Measurements from ENCODE around the gene PPM1H.

Gene PPM1H, protein sequence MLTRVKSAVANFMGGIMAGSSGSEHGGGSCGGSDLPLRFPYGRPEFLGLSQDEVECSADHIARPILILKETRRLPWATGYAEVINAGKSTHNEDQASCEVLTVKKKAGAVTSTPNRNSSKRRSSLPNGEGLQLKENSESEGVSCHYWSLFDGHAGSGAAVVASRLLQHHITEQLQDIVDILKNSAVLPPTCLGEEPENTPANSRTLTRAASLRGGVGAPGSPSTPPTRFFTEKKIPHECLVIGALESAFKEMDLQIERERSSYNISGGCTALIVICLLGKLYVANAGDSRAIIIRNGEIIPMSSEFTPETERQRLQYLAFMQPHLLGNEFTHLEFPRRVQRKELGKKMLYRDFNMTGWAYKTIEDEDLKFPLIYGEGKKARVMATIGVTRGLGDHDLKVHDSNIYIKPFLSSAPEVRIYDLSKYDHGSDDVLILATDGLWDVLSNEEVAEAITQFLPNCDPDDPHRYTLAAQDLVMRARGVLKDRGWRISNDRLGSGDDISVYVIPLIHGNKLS

DNA sequence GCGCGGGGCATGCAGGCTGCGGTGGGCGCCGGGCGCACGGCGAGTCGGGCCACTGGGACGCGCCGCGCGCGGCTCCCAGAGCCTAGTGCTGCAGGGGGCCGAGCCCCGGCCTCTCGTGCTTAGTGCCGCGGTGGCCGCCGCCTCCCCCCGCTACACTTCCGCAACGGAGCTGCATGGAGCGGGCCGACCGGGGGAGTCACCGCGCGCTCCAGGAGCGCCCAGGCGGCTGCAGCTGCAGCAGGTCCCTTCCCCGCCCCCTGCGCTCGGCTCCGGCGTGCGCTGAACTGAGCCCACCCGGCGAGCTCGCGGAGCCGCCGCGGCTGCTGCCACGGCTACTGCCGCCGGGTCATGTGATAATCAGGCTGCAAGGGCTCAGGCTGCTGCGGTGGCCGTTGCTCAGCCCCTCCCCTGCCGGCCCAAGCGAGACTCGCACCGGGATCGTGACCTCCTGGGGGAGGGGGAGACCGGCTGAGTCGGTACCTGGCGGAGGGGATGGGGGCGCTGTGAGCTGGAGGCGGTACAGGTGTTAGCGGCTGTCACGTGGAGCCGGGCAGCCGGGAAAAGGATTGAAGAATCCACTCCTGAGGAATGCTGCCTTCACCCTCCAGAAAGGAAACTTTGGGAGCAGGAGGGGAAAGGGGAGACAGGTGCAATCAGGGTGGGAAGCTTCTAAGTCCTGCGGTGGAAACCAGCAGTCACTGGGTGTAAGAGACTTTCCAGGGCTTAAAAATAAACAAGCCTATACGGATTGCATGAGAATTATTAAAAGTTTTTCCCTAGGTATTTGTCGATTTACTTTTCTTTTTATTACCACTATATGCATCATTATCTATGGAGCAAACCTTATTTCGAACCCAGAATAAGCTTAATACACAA, at the start of gene PPM1H:
TSS of gene PPM1H (minus strand) at position 352 of the 876 bp plus-strand sequence. CDS start 414 bp downstream, outside the sequence.
- TF ChIP-seq, protein P1, sequence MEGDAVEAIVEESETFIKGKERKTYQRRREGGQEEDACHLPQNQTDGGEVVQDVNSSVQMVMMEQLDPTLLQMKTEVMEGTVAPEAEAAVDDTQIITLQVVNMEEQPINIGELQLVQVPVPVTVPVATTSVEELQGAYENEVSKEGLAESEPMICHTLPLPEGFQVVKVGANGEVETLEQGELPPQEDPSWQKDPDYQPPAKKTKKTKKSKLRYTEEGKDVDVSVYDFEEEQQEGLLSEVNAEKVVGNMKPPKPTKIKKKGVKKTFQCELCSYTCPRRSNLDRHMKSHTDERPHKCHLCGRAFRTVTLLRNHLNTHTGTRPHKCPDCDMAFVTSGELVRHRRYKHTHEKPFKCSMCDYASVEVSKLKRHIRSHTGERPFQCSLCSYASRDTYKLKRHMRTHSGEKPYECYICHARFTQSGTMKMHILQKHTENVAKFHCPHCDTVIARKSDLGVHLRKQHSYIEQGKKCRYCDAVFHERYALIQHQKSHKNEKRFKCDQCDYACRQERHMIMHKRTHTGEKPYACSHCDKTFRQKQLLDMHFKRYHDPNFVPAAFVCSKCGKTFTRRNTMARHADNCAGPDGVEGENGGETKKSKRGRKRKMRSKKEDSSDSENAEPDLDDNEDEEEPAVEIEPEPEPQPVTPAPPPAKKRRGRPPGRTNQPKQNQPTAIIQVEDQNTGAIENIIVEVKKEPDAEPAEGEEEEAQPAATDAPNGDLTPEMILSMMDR (conservative IDR thresholded peaks at IDR 0.05): peak; percentile 93
- peak; percentile 70 for TF ChIP-seq ZFX (IDR thresholded peaks at IDR 0.05)
- peak within 1 kb of the TSS; percentile 89 for H3K27ac ChIP-seq

DNA sequence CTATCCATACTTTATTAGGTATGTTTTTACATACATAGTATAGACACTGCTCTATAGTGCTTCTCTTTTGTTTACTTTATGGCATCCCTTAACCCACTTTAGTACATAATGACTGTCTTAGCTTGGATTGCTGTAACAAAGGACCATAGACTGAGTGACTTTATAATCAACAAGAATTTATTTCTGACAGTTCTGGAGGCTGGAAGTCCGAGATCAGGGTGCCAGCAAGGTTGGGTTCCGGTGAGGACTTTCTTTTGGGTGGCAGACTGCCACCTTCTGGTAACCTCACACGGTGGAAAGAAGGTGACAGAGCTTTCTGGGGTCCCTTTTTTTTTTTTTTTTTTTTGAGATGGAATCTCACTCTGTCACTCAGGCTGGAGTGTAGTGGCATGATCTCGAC, 48.6 kb upstream of the PPM1H start:
- no peak overlapping the region for H3K27ac ChIP-seq
- TF ChIP-seq, protein P1 (conservative IDR thresholded peaks at IDR 0.05): peak; percentile 23; the same call in 1 of the 2 replicates
- TF ChIP-seq ZFX (IDR thresholded peaks at IDR 0.05): no peak

DNA sequence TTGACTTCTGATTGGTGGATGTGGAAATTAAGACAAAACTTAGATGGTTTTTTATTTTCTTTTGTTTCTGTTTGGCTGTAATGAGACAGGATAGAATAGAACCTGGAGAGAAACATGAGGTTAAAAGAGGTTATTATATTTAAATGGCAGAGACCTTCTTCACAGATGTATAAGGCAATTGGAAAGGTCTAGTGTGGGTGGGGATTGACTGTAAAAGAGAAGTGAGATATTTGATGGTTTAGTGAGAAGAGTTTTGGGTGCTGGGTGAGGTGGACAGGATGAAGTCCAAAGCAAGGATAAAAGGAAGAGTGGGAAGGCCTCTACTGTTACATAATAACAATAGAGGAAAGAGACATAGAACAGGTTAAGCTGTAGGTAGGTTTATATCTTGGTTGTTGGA, 43.8 kb upstream of the PPM1H start:
- H3K27ac ChIP-seq: no peak overlapping the region
- TF ChIP-seq, protein P1 (conservative IDR thresholded peaks at IDR 0.05): no peak
- TF ChIP-seq ZFX (IDR thresholded peaks at IDR 0.05): no peak

DNA sequence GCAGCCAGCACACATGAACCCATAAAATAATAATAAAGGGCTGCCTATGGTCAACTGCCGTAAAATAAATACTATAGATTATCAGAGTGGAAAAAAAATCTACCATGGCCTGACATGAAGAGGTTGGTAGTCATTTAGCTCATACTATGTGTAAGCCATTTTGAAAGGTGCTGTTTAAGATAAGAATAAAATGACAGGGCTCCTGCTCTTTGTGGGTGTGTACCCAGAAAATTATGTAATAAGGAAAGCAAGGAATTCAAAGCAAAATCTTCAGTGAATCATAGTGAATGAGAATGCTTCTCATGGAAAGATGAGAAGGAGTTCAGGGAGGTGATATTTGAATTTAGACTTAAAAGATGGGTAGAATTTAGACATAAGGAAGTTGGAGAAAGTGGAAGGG, 42.9 kb upstream of the PPM1H start:
- H3K27ac ChIP-seq: no peak overlapping the region
- TF ChIP-seq ZFX (IDR thresholded peaks at IDR 0.05): no peak
- TF ChIP-seq, protein P1 (conservative IDR thresholded peaks at IDR 0.05): no peak

DNA sequence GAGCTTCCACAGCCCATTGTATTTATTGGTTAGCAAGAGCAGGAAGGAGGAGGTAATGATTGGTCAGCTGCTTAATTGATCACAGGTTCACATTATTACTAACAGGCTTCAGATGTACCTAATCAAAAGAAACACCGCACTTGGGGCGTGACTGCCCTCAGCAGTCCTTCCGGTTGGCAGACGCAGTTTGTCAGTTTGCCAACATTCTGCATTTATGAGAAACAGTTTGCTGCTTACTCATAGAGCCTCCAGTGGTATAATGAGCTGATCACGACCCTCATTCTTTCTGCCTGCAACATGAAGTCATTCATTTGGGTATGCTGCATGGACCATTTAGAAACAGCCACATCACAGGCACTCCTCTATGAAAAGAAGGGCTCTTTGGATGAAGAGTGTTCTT, 42.5 kb upstream of the PPM1H start:
- no peak overlapping the region for H3K27ac ChIP-seq
- no peak for TF ChIP-seq ZFX (IDR thresholded peaks at IDR 0.05)
- TF ChIP-seq, protein P1 (conservative IDR thresholded peaks at IDR 0.05): no peak

DNA sequence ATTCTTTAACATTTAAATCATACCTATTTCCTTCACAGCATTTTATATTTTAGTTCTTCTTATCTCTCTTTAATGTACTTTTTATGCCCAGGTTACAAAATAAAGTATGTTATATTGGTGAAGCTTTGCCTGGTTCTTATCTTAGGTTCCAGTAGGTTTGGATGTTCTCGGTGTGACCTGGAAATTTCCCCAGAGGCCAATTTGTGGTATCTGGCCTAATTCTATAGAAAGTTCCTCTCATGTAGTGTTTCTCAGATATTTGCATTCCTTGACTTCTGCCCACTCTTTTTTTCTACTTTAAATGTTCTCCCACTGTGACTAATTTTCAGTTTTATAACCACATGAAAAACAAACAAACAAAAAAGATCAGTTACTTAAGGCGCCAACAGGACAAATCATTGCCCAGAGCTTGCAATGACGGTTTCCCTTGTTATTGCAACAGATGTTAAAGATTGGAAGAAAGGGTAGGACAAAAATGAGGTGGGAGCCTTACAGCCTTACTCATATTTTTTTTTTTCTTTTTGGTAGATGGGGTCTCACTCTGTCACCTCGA, 41.2 kb upstream of the PPM1H start:
- TF ChIP-seq ZFX (IDR thresholded peaks at IDR 0.05): no peak
- TF ChIP-seq, protein P1 (conservative IDR thresholded peaks at IDR 0.05): no peak
- no peak overlapping the region for H3K27ac ChIP-seq

All from C4-2B (cell line).